DMS153 treated with DMSO at 0.1 percent for 48 hours (cell line): ENCODE measurements around the gene KIF26A.
"Not testable (repeated sequence)": the region's sequence is repeated elsewhere in the genome, so short reads cannot be mapped to it uniquely, and the experiment has no call there.

Source experiments
- DNase-seq: peaks from one replicate; lab custom pipeline; 2025; ENCODE audit not compliant: unreplicated experiment; lab: John Stamatoyannopoulos, UW

KIF26A gene

GRCh38 chr14:104143521-104144452 is 5.4 kb downstream of the KIF26A start:
- DNase-seq = no peak

GRCh38 chr14:104144453-104144790 is 6.0 kb downstream of the KIF26A start:
- no peak for DNase-seq

GRCh38 chr14:104144911-104145825 is 6.8 kb downstream of the KIF26A start:
- no peak for DNase-seq

GRCh38 chr14:104145826-104146601 is 7.6 kb downstream of the KIF26A start:
- DNase-seq = no peak

- no peak for DNase-seq
These were observed 8.4 kb downstream of the KIF26A start for GRCh38 chr14:104146651-104147345.

- no peak for DNase-seq
These were observed 9.1 kb downstream of the KIF26A start for GRCh38 chr14:104147346-104148125.

- DNase-seq = no peak
These were observed 10.3 kb downstream of the KIF26A start for GRCh38 chr14:104148433-104149277.

- no peak for DNase-seq
These were observed 10.8 kb downstream of the KIF26A start for GRCh38 chr14:104149278-104149595.

- no peak for DNase-seq
These were observed 11.3 kb downstream of the KIF26A start for GRCh38 chr14:104149617-104150135.

GRCh38 chr14:104150136-104151025 is 12.0 kb downstream of the KIF26A start:
- DNase-seq = no peak

- DNase-seq = no peak
These were observed 12.6 kb downstream of the KIF26A start for GRCh38 chr14:104151026-104151381.

- DNase-seq = no peak
These were observed 13.3 kb downstream of the KIF26A start for GRCh38 chr14:104151566-104152245.

GRCh38 chr14:104152246-104152575 is 13.8 kb downstream of the KIF26A start:
- DNase-seq = no peak

GRCh38 chr14:104152686-104153393 is 14.5 kb downstream of the KIF26A start:
- no peak for DNase-seq

GRCh38 chr14:104153394-104153755 is 15.0 kb downstream of the KIF26A start:
- not testable (repeated sequence) for DNase-seq

- DNase-seq = no peak
These were observed 15.9 kb downstream of the KIF26A start for GRCh38 chr14:104154246-104154645.

GRCh38 chr14:104155513-104155912 is 17.1 kb downstream of the KIF26A start:
- no peak for DNase-seq
